ENCODE measurements around the gene PATJ. TPM values are rescaled to one million over a fixed set of nuclear protein-coding genes. Genes with fewer than 3 reads are reported as not detected.

PATJ gene
- total and polyA plus RNA-seq, 2 of the 13 experiments (the other 11 are each of a cell fraction or from before 2014, with no cell fraction given), result 6.2 to 16.8 TPM

- TF ChIP-seq, protein P1, sequence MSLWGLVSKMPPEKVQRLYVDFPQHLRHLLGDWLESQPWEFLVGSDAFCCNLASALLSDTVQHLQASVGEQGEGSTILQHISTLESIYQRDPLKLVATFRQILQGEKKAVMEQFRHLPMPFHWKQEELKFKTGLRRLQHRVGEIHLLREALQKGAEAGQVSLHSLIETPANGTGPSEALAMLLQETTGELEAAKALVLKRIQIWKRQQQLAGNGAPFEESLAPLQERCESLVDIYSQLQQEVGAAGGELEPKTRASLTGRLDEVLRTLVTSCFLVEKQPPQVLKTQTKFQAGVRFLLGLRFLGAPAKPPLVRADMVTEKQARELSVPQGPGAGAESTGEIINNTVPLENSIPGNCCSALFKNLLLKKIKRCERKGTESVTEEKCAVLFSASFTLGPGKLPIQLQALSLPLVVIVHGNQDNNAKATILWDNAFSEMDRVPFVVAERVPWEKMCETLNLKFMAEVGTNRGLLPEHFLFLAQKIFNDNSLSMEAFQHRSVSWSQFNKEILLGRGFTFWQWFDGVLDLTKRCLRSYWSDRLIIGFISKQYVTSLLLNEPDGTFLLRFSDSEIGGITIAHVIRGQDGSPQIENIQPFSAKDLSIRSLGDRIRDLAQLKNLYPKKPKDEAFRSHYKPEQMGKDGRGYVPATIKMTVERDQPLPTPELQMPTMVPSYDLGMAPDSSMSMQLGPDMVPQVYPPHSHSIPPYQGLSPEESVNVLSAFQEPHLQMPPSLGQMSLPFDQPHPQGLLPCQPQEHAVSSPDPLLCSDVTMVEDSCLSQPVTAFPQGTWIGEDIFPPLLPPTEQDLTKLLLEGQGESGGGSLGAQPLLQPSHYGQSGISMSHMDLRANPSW (CRISPR knock-in tag; IDR thresholded peaks at IDR 0.05; ENCODE audit: borderline replicate concordance), result no peak
- no peak for TF ChIP-seq ZNF414 (CRISPR knock-in tag; IDR thresholded peaks at IDR 0.05)
Observed at GRCh38 chr1:61812916-61813315, 70.6 kb downstream of the PATJ start (continued).

DNA sequence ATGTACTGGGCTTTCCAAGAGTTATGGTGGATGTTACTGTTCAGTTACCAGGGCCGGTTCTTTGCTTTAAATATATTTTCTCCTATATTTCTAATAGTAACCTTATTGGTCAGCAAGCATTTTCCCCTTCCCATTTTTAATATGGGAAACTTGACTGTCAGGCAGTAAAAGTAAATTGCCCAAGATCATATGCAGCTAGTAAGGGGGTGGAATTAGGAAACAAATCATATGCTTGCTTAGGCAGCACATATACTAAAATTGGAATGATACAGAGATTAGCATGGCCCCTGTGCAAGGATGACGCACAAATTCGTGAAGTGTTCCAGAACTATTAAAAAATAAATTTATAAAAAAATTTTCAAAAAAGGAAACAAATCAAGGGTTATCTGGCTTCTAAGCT is 73.9 kb downstream of the PATJ start:
- H3K9ac ChIP-seq (ENCODE audit: insufficient read depth, low read depth, low read length), result no peak overlapping the region
- H3K9me3 ChIP-seq (ENCODE audit: low read length), result no peaks in the 10 kb centered on the region
- in situ Hi-C loops (cut with HindIII; ENCODE audit: extremely low pct_ligation_motif_present, low pct_unique_long_range_greater_than_20kb) (no loop called here), intact Hi-C loops (cut with micrococcal nuclease; ENCODE audit: unreplicated experiment) (no loop called here)
- ATAC-seq (no peak), DNase-seq (ENCODE audit: low spot score) (no peak), FAIRE-seq (no peak)
- H3K27me3 ChIP-seq (ENCODE audit: control insufficient read depth in 1 of 2, insufficient read depth in 2 of 2, low read length in 2 of 2), result no peaks in the 10 kb centered on the region
- no TSS peak for BruUV-seq (replicated peaks)
- no peaks in the 10 kb centered on the region for H3K4me1 ChIP-seq (ENCODE audit: insufficient read depth, low read length)
- peaks cover 3 to 12% of the 10 kb centered on the region in 2 experiments; a peak in 2 of 5 replicates for H3K36me3 ChIP-seq (replicated peaks in 1 of 2; ENCODE audit: control insufficient read depth in 1 of 2, insufficient read depth in 2 of 2, low read length in 2 of 2)
- ChIA-PET POLR2A (no interaction called here), CTCF (ENCODE audit: low intra/inter-chr PET ratio, low total read pairs) (no interaction called here)
- H3K79me2 ChIP-seq (ENCODE audit: insufficient read depth, low read length), result no peaks in the 10 kb centered on the region
- H3K4me2 ChIP-seq (ENCODE audit: low read depth, low read length), result no peak overlapping the region
- no peak overlapping the region for H3K27ac ChIP-seq (ENCODE audit: extremely low read length, insufficient read depth, low read length)
- no peak overlapping the region for H2AFZ ChIP-seq (ENCODE audit: low read length)
- H4K20me1 ChIP-seq (ENCODE audit: insufficient read depth, low read length), result no peaks in the 10 kb centered on the region
- TF ChIP-seq ZNF136 (CRISPR knock-in tag; IDR thresholded peaks at IDR 0.05; ENCODE audit: low read depth), result no peak
- TF ChIP-seq, protein P2, sequence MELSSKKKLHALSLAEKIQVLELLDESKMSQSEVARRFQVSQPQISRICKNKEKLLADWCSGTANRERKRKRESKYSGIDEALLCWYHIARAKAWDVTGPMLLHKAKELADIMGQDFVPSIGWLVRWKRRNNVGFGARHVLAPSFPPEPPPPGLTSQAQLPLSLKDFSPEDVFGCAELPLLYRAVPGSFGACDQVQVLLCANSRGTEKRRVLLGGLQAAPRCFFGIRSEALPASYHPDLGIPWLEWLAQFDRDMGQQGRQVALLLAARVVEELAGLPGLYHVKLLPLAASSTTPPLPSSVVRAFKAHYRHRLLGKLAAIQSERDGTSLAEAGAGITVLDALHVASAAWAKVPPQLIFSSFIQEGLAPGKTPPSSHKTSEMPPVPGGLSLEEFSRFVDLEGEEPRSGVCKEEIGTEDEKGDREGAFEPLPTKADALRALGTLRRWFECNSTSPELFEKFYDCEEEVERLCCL (CRISPR knock-in tag; IDR thresholded peaks at IDR 0.05; ENCODE audit: borderline replicate concordance), result no peak
- no peak for TF ChIP-seq ARID4A (CRISPR knock-in tag; IDR thresholded peaks at IDR 0.05; ENCODE audit: borderline replicate concordance)
- no peak overlapping the region for H3K4me3 ChIP-seq (replicated peaks in 1 of 3; ENCODE audit: insufficient read depth in 1 of 3, low read depth in 2 of 3, low read length in 3 of 3)
- WGBS (ENCODE audit: low lambda C conversion rate), result 95% methylated on average over 3 of the region's 3 CpGs
